ENCODE measurements around the gene HMG20A.

DNA sequence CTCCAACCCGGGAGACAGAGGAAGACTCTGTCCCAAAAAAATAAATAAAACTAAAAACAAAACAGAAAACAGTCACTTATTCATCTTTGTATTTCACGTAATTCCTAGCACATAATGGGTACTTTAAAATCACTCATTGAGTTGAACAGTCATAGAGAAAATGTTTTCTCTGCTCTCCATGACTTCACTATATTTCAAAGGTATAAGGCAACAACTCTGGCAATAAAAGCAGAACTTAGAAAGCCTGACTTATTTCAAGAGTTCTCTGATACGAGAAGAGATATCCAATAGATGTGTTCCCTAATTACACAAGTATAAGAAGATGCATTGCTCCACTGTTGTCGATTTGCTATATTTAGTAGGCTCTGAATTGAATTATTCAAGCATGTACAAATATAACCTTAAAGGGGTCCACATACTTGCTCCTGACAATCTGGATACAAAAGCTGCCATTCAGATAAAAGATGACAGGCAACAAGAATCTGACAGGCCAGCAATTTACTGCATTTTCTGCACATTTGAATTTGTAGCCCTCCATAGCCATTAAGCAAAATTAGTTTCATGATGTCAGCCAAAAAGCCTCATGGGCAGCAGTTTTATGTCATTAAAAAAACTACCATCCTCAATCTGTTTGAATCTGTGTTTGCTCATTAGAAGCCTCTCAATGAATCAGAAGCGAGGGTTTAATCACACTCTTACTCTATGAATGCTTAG, 48.7 kb upstream of the HMG20A start:
- TF ChIP-seq USF2 (IDR thresholded peaks at IDR 0.05; ENCODE audit: borderline replicate concordance, low read depth, low read length): no peak
- TF ChIP-seq MTA3 (IDR thresholded peaks at IDR 0.05; ENCODE audit: borderline replicate concordance, low read length): no peak
- TF ChIP-seq, protein P1, sequence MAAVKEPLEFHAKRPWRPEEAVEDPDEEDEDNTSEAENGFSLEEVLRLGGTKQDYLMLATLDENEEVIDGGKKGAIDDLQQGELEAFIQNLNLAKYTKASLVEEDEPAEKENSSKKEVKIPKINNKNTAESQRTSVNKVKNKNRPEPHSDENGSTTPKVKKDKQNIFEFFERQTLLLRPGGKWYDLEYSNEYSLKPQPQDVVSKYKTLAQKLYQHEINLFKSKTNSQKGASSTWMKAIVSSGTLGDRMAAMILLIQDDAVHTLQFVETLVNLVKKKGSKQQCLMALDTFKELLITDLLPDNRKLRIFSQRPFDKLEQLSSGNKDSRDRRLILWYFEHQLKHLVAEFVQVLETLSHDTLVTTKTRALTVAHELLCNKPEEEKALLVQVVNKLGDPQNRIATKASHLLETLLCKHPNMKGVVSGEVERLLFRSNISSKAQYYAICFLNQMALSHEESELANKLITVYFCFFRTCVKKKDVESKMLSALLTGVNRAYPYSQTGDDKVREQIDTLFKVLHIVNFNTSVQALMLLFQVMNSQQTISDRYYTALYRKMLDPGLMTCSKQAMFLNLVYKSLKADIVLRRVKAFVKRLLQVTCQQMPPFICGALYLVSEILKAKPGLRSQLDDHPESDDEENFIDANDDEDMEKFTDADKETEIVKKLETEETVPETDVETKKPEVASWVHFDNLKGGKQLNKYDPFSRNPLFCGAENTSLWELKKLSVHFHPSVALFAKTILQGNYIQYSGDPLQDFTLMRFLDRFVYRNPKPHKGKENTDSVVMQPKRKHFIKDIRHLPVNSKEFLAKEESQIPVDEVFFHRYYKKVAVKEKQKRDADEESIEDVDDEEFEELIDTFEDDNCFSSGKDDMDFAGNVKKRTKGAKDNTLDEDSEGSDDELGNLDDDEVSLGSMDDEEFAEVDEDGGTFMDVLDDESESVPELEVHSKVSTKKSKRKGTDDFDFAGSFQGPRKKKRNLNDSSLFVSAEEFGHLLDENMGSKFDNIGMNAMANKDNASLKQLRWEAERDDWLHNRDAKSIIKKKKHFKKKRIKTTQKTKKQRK (IDR thresholded peaks at IDR 0.05; ENCODE audit: low read depth, low read length): no peak
- TF ChIP-seq POLR2AphosphoS2 (IDR thresholded peaks at IDR 0.05; ENCODE audit: low read depth, low read length): no peak
- no peak for TF ChIP-seq SIN3A (IDR thresholded peaks at IDR 0.05; ENCODE audit: low read depth, low read length)
- TF ChIP-seq KDM1A (IDR thresholded peaks at IDR 0.05; ENCODE audit: borderline replicate concordance): no peak
- peak; percentile 13; the same call in 1 of the 2 replicates for TF ChIP-seq CREB1 (IDR thresholded peaks at IDR 0.05; ENCODE audit: low read depth)
- TF ChIP-seq ZSCAN29 (IDR thresholded peaks at IDR 0.05): no peak
- TF ChIP-seq CTCF (IDR thresholded peaks at IDR 0.05 in 2 of 3, conservative IDR thresholded peaks at IDR 0.05 in 1 of 3; ENCODE audit: control insufficient read depth in 2 of 3, extremely low read depth in 1 of 3, insufficient read depth in 1 of 3, low read depth in 3 of 3, low read length in 3 of 3): no peak
- no peak for TF ChIP-seq TAF1 (IDR thresholded peaks at IDR 0.05; ENCODE audit: borderline replicate concordance, low read depth, low read length)
- TF ChIP-seq MAX (IDR thresholded peaks at IDR 0.05; ENCODE audit: low read depth, low read length): no peak
- TF ChIP-seq POU2F2 (IDR thresholded peaks at IDR 0.05; ENCODE audit: borderline replicate concordance, low read depth, low read length): no peak
- TF ChIP-seq TCF12 (IDR thresholded peaks at IDR 0.05; ENCODE audit: low read depth, low read length): no peak
